ENCODE measurements around the gene SERTAD1.
"Not testable (repeated sequence)": the region's sequence is repeated elsewhere in the genome, so short reads cannot be mapped to it uniquely, and the experiment has no call there.

SERTAD1 gene

GRCh38 chr19:40453151-40453735 lies 27.5 kb upstream of the SERTAD1 start:
- FAIRE-seq (no peak), DNase-seq (ENCODE audit: insufficient read length, low spot score) (no peak)

- FAIRE-seq (no peak), DNase-seq (ENCODE audit: insufficient read length, low spot score) (no peak)
Observed at GRCh38 chr19:40452016-40452415, 26.2 kb upstream of the SERTAD1 start.

- no peak for DNase-seq (ENCODE audit: insufficient read length, low spot score)
- no peak for FAIRE-seq
Observed at GRCh38 chr19:40450664-40451063, 24.9 kb upstream of the SERTAD1 start.

- FAIRE-seq (no peak), DNase-seq (ENCODE audit: insufficient read length, low spot score) (no peak)
Observed at GRCh38 chr19:40449506-40449905, 23.7 kb upstream of the SERTAD1 start.

- FAIRE-seq, result no peak
- no peak for DNase-seq (ENCODE audit: insufficient read length, low spot score)
Observed at GRCh38 chr19:40446263-40446784, 20.5 kb upstream of the SERTAD1 start.

GRCh38 chr19:40445780-40446262 lies 20.0 kb upstream of the SERTAD1 start:
- FAIRE-seq (no peak), DNase-seq (ENCODE audit: insufficient read length, low spot score) (no peak)

GRCh38 chr19:40444825-40445312 lies 19.1 kb upstream of the SERTAD1 start:
- no peak for FAIRE-seq

GRCh38 chr19:40444000-40444824 lies 18.4 kb upstream of the SERTAD1 start, which contains the start of gene SERTAD3:
SERTAD3 (minus strand) TSS chr19:40444335; CDS start chr19:40442080, 2,255 bp downstream.
- FAIRE-seq (peak; percentile 93), DNase-seq (ENCODE audit: insufficient read length, low spot score) (peak; percentile 91)

More at GRCh38 chr19:40444825-40445312, 19.1 kb upstream of the SERTAD1 start:
- no peak for DNase-seq (ENCODE audit: insufficient read length, low spot score)

- peak; percentile 85 for FAIRE-seq
- DNase-seq (ENCODE audit: insufficient read length, low spot score), result peak; percentile 98
Observed at GRCh38 chr19:40443131-40443999, 17.6 kb upstream of the SERTAD1 start.

GRCh38 chr19:40442328-40443130 lies 16.7 kb upstream of the SERTAD1 start:
- DNase-seq (ENCODE audit: insufficient read length, low spot score), result no peak
- FAIRE-seq, result no peak

- FAIRE-seq (no peak), DNase-seq (ENCODE audit: insufficient read length, low spot score) (no peak)
Observed at GRCh38 chr19:40441719-40442253, 16.0 kb upstream of the SERTAD1 start.

GRCh38 chr19:40438284-40438683 lies 12.5 kb upstream of the SERTAD1 start:
- FAIRE-seq, result no peak

GRCh38 chr19:40433391-40434216 lies 7.8 kb upstream of the SERTAD1 start:
- FAIRE-seq (peak; percentile 81), DNase-seq (ENCODE audit: insufficient read length, low spot score) (peak; percentile 82)

More at GRCh38 chr19:40438284-40438683, 12.5 kb upstream of the SERTAD1 start:
- DNase-seq (ENCODE audit: insufficient read length, low spot score), result no peak

GRCh38 chr19:40432760-40433159 lies 7.0 kb upstream of the SERTAD1 start:
- DNase-seq (ENCODE audit: insufficient read length, low spot score); FAIRE-seq: not testable (repeated sequence)

- no peak for FAIRE-seq
Observed at GRCh38 chr19:40431698-40432097, 5.9 kb upstream of the SERTAD1 start.

GRCh38 chr19:40430242-40430641 lies 4.5 kb upstream of the SERTAD1 start:
- FAIRE-seq; DNase-seq (ENCODE audit: insufficient read length, low spot score): not testable (repeated sequence)

More at GRCh38 chr19:40431698-40432097, 5.9 kb upstream of the SERTAD1 start:
- no peak for DNase-seq (ENCODE audit: insufficient read length, low spot score)

- DNase-seq (ENCODE audit: insufficient read length, low spot score); FAIRE-seq: not testable (repeated sequence)
Observed at GRCh38 chr19:40428197-40428596, 2.4 kb upstream of the SERTAD1 start.

Measured in HTR-8/SVneo (cell line).